Keratinocyte (primary cell): ENCODE measurements around the gene SIN3A. TPM values are rescaled to one million over a fixed set of nuclear protein-coding genes. Genes with fewer than 3 reads are reported as not detected.

Experiments
- DNase-seq: peaks from one replicate; pipeline ENCODE4 v3.0.0-alpha.2; 2011; ENCODE audit warnings: low read depth, missing footprints, low spot score
- FAIRE-seq: peaks from 2 replicates; lab custom pipeline; 2011; peaks lifted over from hg19 to GRCh38; lab: Jason Lieb, UNC
- H2AFZ ChIP-seq: 2 replicates; pipeline ENCODE4 v1.6.0; 2012; ENCODE audit warnings: low read length, control low read depth, inconsistent platforms; ENCODE audit not compliant: control insufficient read depth
- H3K27ac ChIP-seq: 2 replicates; pipeline ENCODE4 v1.5.1; 2011; ENCODE audit warnings: low read length; ENCODE audit not compliant: control insufficient read depth, insufficient read depth
- H3K27me3 ChIP-seq: 3 replicates; pipeline ENCODE4 v1.6.0; 2011; ENCODE audit warnings: low read length; ENCODE audit not compliant: control insufficient read depth, insufficient read depth; ENCODE audit errors: extremely low read depth
- H3K36me3 ChIP-seq, 2 experiments: 2 replicates in 1 of 2; 3 replicates in 1 of 2; pipeline ENCODE4 v1.5.1; 2011; ENCODE audit warnings: low read length in 2 of 2, mild to moderate bottlenecking in 1 of 2; ENCODE audit not compliant: control insufficient read depth in 2 of 2, insufficient read depth in 2 of 2; ENCODE audit errors: extremely low read depth in 1 of 2
- H3K4me1 ChIP-seq: 3 replicates; pipeline ENCODE4 v1.5.1; 2011; ENCODE audit warnings: low read length; ENCODE audit not compliant: control insufficient read depth, insufficient read depth; ENCODE audit errors: extremely low read depth
- H3K4me2 ChIP-seq: 3 replicates; pipeline ENCODE4 v1.6.0; 2011; ENCODE audit warnings: low read depth, low read length; ENCODE audit not compliant: control insufficient read depth, insufficient read depth; ENCODE audit errors: extremely low read depth
- H3K4me3 ChIP-seq, 3 experiments: fragments of 200-600 bp in 1 of 3; sonication (generic) in 1 of 3; 2 replicates in 2 of 3; 3 replicates in 1 of 3; pipeline ENCODE4 v1.5.1; 2011 to 2016; ENCODE audit warnings: low read length in 3 of 3, mild to moderate bottlenecking in 3 of 3, control low read depth in 2 of 3, inconsistent platforms in 1 of 3, low read depth in 1 of 3, mixed read lengths in 1 of 3, mixed run types in 1 of 3, moderate library complexity in 1 of 3; ENCODE audit not compliant: control insufficient read depth in 2 of 3, insufficient read depth in 2 of 3; ENCODE audit errors: extremely low read depth in 1 of 3
- H3K79me2 ChIP-seq: 2 replicates; pipeline ENCODE4 v1.6.0; 2012; ENCODE audit warnings: low read length; ENCODE audit not compliant: control insufficient read depth, insufficient read depth
- H3K9ac ChIP-seq: 3 replicates; pipeline ENCODE4 v1.6.0; 2011; ENCODE audit warnings: low read length; ENCODE audit not compliant: control insufficient read depth, insufficient read depth; ENCODE audit errors: extremely low read depth
- H3K9me1 ChIP-seq: 3 replicates; pipeline ENCODE4 v1.6.0; 2011; ENCODE audit warnings: low read length; ENCODE audit not compliant: control insufficient read depth, insufficient read depth; ENCODE audit errors: extremely low read depth
- H3K9me3 ChIP-seq: 2 replicates; pipeline ENCODE4 v1.5.1; 2012; ENCODE audit warnings: low read depth, low read length; ENCODE audit not compliant: control insufficient read depth
- H4K20me1 ChIP-seq: 3 replicates; pipeline ENCODE4 v1.6.0; 2011; ENCODE audit warnings: low read length; ENCODE audit not compliant: control insufficient read depth, insufficient read depth; ENCODE audit errors: extremely low read depth
- CTCF ChIP-seq, 3 experiments: IDR thresholded peaks in 1 of 3; conservative IDR thresholded peaks in 1 of 3; optimal IDR thresholded peaks in 1 of 3; 2 replicates in 2 of 3; 3 replicates in 1 of 3; pipeline versions ENCODE3 to v1.5.1; 2011; ENCODE audit warnings: low read length in 3 of 3, mild to moderate bottlenecking in 3 of 3, moderate library complexity in 2 of 3, control low read depth in 1 of 3, inconsistent platforms in 1 of 3; ENCODE audit not compliant: insufficient read depth in 2 of 3; ENCODE audit errors: extremely low read depth in 1 of 3
- EZH2 ChIP-seq: IDR thresholded peaks from one replicate; pipeline ENCODE4 v1.6.1; 2012; ENCODE audit warnings: inconsistent platforms, mild to moderate bottlenecking, low read length, moderate library complexity
- dilution Hi-C: fragments of 300-500 bp; cut with MboI; formaldehyde crosslinking; loops from one replicate; pipeline ENCODE4 v1.7.0; 2020; ENCODE audit warnings: low sequenced_read_pairs; ENCODE audit not compliant: extremely low pct_ligation_motif_present
- polyA plus RNA-seq, 5 experiments: library from polyadenylated mRNA; depleted of rRNA in 3 of 5; stranded (reverse) in 3 of 5; stranded (forward) in 1 of 5; unstranded in 1 of 5; fragments of >200 nt; gene quantifications; 1 replicate in 1 of 5; 2 replicates in 3 of 5; 3 replicates in 1 of 5; pipeline versions ENCODE4 v1.2.1 to v1.2.3, GENCODE V29; 2011 to 2012; ENCODE audit warnings: missing spikeins in 2 of 5, low read depth in 1 of 5, low replicate concordance in 1 of 5

SIN3A gene
- polyA plus RNA-seq, 1 donor (not counting 4 experiments of a cell fraction or from before 2014, with no cell fraction given) = 19.4 TPM

GRCh38 chr15:75403892-75404291, 47.6 kb downstream of the SIN3A start:
- no peak for DNase-seq
- no peaks in the 10 kb centered on the region for H3K4me1 ChIP-seq
- no peak overlapping the region for H3K27ac ChIP-seq
- H3K36me3 ChIP-seq = peaks cover 19 to 21% of the 10 kb centered on the region in 2 experiments
- no peaks in the 10 kb centered on the region for H3K27me3 ChIP-seq
- no peaks in the 10 kb centered on the region for H4K20me1 ChIP-seq
- H3K9me1 ChIP-seq = no peaks in the 10 kb centered on the region
- no peak for FAIRE-seq
- H2AFZ ChIP-seq = no peak overlapping the region
- no peak overlapping the region for H3K9ac ChIP-seq
- no peaks in the 10 kb centered on the region for H3K9me3 ChIP-seq
- no peaks in the 10 kb centered on the region for H3K79me2 ChIP-seq
- dilution Hi-C loops = no loop called here
- H3K4me3 ChIP-seq = no peak overlapping the region
- no peak overlapping the region for H3K4me2 ChIP-seq
- TF ChIP-seq CTCF (optimal IDR thresholded peaks at IDR 0.05 in 1 of 3, IDR thresholded peaks at IDR 0.05 in 1 of 3, conservative IDR thresholded peaks at IDR 0.05 in 1 of 3; ENCODE audit: extremely low read depth in 1 of 3, insufficient read depth in 2 of 3, low read length in 3 of 3) = no peak
- no peak for TF ChIP-seq EZH2

- dilution Hi-C loops = no loop called here
- no peaks in the 10 kb centered on the region for H3K9me1 ChIP-seq
- H2AFZ ChIP-seq = no peak overlapping the region
- H4K20me1 ChIP-seq = peaks cover 5% of the 10 kb centered on the region
- no peaks in the 10 kb centered on the region for H3K9me3 ChIP-seq
- no peak overlapping the region for H3K4me2 ChIP-seq
- H3K9ac ChIP-seq = no peak overlapping the region
- H3K79me2 ChIP-seq = no peaks in the 10 kb centered on the region
- no peaks in the 10 kb centered on the region for H3K4me1 ChIP-seq
- TF ChIP-seq CTCF (optimal IDR thresholded peaks at IDR 0.05 in 1 of 3, IDR thresholded peaks at IDR 0.05 in 1 of 3, conservative IDR thresholded peaks at IDR 0.05 in 1 of 3; ENCODE audit: extremely low read depth in 1 of 3, insufficient read depth in 2 of 3, low read length in 3 of 3) (no peak), EZH2 (no peak)
- H3K4me3 ChIP-seq = no peak overlapping the region
- no peak overlapping the region for H3K27ac ChIP-seq
- FAIRE-seq (no peak), DNase-seq (no peak)
- peaks cover 28 to 30% of the 10 kb centered on the region in 2 experiments for H3K36me3 ChIP-seq
- no peaks in the 10 kb centered on the region for H3K27me3 ChIP-seq
Measured at GRCh38 chr15:75397494-75397893, 54.0 kb downstream of the SIN3A start.
